HG02678 (cell line): Measurements from ENCODE around the gene CHAT.

Experiments used
- ATAC-seq: cut with Tn5 transposase; IDR thresholded peaks from one replicate; pipeline ENCODE4 v1.9.1; 2021; ENCODE audit warnings: mild to moderate bottlenecking, moderate library complexity; ENCODE audit not compliant: unreplicated experiment

The CHAT gene

GRCh38 chr10:49596836-49597235 is 17.0 kb upstream of the CHAT start:
- no peak for ATAC-seq

DNA sequence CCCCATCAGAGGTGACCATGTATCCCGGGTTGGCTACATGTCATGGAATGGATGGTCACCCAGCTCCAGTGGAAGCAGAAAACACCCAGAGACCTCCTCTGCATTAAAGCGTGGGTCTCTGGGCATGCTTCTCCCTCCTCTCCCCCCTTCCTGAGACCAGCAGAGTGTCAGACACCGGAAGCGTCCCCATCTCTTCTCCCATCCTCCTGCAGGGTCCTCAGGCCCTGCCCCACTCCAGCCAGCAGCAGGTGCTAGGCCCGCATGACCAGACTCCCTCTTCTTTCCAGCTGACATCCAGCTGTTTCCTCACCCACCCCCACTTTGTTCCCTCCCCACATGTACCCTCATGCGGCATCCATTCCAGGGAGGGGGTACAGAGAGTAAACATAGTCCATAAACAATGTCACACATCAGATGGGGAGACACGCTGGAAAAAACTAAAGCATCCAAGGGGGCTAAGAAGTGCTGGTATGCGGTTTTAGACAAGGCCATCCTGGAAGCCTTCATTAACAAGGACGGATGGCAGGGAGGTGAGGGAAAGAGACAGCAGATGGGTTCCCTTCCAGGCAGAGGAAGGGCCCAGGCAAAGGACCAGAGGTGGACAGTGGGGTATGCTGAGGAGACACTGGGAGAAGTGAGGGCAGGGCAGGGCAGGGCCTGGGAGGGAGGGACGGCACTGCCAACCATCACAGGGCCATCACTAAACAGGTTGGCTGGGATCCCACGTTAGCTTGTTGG is 16.2 kb upstream of the CHAT start:
- no peak for ATAC-seq

GRCh38 chr10:49598164-49598856 is 15.5 kb upstream of the CHAT start:
- no peak for ATAC-seq

GRCh38 chr10:49598986-49599385 is 14.9 kb upstream of the CHAT start:
- no peak for ATAC-seq

DNA sequence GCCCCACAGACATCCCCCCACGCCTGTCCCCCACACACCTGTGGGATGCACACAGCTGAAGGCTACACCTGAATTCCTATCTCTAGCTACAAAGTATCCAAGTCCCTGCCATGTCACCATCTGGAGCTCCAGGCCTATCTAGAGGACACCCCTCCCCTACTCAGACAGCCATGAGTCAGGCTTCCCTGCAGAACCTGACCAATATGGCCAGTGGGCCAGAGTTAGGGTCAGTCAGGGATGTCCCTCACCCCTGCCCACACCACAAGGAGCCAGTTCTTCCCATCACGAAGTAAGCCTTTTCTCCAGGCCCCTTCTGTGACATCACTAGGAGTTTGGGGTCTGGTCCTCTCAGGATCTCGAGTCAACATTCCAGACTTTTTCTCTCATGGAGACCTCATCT is 14.3 kb upstream of the CHAT start:
- no peak for ATAC-seq

DNA sequence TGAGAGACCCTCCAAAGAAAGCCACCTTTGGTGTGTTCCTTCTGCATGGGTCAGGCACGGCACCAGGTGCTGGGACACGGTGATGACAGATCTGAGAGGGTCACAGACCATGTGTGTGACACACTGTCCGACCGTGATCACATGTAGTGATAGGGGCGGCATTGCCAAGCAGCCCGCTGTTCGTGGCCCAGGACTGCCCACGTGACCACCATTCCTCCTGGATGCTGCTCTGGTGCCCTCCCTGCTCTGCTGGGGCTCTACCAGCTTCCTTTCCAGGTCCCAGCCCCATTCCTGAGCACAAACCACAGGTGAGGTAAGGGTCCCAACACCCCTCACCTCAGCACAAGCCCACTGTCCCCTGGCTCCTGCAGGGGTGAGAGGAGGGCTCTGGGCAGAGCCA is 13.8 kb upstream of the CHAT start:
- no peak for ATAC-seq

- ATAC-seq, result no peak
Measured at GRCh38 chr10:49600781-49601400, 12.9 kb upstream of the CHAT start.

GRCh38 chr10:49601857-49602256 is 12.0 kb upstream of the CHAT start:
- no peak for ATAC-seq

DNA sequence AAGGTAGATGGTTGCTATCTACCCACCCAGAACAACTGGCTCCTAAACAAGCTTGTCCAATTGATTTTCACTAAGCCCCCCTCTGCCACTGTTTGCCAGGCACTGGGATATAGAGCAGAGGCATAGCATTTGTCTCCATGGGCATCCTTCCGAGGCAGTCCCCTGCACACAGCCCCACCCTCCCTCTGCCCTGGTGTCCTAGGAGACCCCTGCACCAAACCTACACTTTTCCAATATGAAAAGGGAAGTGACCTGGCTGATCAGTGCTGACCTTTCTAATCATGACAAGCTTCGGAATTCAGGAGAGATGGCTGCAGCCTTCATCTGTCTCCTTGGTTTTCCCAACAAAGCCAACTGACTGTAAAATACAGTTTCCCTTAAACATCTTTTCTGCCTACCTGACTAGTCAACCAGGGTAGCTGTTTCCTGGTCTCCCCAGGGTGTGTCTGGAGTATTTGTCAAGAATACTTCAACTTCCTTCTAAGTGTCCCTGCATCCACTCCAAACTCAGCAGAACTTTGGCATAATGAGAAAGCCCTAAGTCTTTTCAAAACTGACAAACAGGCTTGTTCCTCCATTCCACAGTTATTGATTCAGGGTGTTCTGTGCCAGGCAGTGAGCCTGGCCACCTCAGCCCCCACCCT is 11.3 kb upstream of the CHAT start:
- ATAC-seq, result no peak

DNA sequence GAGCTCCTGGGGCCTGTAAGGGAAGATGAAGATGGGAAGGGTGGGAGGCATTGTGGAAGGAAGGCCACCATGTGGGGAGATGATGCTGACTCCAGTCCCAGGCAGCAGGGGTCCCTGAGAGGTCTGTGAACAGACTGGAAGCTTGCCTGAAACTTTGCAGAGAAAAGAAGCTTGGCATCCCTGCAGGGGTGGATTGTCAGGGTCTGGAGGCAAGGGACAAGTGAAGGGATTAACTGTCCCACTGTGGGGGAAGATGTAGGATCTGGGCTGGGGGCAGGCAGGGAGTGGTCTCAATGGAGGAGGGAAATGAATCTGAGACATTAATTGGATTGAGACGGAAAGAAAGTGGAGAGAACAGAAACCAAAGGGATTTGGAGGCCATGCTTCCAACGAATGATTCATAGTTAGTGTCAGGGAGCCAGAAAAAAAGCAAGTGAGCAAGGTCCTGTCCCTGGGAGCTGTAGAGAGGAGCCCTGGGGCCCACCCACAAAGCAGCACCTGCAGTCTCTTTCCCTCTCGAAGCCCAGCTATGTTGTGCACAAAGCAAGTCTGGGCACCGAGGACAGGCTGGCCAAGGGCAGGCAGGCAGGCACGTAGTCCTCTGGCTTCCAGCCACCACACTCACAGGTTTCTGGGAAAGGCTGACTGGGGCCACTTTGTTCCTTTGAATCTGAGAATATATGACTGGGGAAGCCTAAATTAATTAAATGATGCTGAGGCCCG is 8.5 kb upstream of the CHAT start:
- ATAC-seq, result no peak

- ATAC-seq, result no peak
Measured at GRCh38 chr10:49605939-49606509, 7.8 kb upstream of the CHAT start.

GRCh38 chr10:49606981-49607535 is 6.8 kb upstream of the CHAT start:
- ATAC-seq, result peak; percentile 78

DNA sequence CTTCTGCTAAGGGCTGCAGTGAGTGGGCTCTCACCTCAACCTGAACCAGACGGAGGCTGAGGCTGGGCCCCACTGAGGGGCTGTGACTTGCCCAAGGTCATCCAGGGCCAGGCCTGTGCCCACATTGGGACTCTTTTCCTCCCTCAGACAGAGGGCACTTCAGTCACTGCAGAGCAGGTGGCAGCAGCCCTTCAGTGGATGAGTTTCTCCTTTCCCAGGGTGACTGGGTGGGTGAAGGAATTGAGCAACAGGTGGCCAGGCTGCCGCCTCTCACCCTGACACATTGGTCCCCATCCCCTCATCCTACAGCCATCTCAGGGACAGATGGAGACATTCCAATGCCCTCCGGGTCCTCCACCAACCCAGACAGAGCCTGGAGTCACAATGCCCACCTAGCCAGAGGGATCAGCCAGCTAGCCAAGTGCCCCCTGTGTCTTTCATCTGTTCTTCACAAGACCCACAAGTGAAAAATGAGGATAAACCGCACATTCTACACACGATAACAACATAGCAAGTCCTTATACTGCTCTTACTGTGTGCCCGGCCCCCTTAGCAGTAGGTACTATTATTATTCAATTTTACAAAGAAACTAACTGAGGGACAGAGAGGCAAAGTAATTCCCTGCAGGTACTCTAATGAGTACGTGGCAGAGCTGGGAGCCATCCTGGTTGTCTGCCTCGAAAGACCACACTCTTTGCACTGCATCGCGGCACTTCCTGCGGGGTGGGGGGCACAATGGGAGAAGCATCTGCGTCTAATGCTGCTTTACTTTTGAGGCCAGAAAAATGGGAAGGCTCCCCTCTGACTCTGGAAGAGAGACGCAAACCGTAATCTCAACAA is 5.5 kb upstream of the CHAT start:
- no peak for ATAC-seq

DNA sequence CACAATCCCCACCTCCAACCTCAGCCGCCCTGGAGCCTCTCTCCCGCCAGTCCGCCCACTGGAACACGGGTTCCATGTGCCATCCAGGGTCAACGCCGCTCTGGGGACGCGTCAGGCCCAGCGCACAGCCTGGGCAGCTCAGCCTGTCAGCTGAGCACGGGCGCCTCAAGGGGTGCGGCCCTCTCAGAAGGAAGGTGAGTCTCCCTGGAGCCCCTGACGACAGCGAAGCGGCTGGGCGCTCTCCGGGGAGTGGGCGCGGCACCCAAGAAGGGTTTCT is 4.9 kb upstream of the CHAT start:
- ATAC-seq, result no peak

- ATAC-seq, result no peak
Measured at GRCh38 chr10:49609283-49610113, 4.3 kb upstream of the CHAT start.

- no peak for ATAC-seq
Measured at GRCh38 chr10:49610114-49610457, 3.8 kb upstream of the CHAT start, which contains the start of gene SLC18A3. Gene SLC18A3 (plus strand): TSS chr10:49610310. CDS start chr10:49610741, 431 bp downstream.

DNA sequence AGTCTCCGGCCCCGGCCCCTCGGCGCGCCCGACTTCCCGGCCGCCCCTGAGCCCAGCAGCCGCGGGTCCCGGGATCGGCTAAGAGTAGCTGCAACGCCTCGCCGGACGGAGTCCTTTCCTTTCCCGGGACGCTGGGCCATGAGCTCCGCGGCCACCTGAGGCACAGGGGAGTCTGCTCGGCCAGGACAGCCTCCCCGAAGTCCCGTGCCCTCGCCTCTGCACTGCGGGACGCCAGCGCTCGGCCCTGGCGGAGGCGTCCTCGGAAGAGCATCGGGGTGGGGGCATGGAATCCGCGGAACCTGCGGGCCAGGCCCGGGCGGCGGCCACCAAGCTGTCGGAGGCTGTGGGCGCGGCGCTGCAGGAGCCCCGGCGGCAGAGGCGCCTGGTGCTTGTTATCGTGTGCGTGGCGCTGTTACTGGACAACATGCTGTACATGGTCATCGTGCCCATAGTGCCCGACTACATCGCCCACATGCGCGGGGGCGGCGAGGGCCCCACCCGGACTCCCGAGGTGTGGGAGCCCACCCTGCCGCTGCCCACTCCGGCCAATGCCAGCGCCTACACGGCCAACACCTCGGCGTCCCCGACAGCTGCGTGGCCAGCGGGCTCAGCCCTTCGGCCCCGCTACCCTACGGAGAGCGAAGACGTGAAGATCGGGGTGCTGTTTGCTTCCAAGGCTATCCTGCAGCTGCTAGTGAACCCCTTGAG is 3.2 kb upstream of the CHAT start:
- ATAC-seq, result no peak

DNA sequence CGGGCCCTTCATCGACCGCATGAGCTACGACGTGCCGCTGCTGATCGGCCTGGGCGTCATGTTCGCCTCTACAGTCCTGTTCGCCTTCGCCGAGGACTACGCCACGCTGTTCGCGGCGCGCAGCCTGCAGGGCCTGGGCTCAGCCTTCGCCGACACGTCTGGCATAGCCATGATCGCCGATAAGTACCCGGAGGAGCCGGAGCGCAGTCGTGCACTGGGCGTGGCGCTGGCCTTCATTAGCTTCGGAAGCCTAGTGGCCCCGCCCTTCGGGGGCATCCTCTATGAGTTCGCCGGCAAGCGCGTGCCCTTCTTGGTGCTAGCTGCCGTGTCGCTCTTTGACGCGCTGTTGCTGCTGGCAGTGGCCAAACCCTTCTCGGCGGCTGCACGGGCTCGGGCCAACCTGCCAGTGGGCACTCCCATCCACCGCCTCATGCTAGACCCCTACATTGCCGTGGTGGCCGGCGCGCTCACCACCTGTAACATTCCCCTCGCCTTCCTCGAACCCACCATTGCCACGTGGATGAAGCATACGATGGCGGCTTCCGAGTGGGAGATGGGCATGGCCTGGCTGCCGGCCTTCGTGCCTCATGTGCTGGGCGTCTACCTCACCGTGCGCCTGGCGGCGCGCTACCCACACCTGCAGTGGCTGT is 2.5 kb upstream of the CHAT start:
- no peak for ATAC-seq
